A673 (cell line): Measurements from ENCODE around the gene AFG1L.

Source experiments
- CTCF ChIP-seq: fragments of 300-800, 200-600 bp; sonication (generic); conservative IDR thresholded peaks from 2 replicates; pipeline ENCODE4 v1.5.1; 2017; ENCODE audit warnings: low read depth, mild to moderate bottlenecking, antibody characterized with exemption, low read length, moderate library complexity, mixed read lengths
- EZH2 ChIP-seq: fragments of 200-600 bp; sonication (generic); IDR thresholded peaks from 2 replicates; pipeline ENCODE4 v1.6.1; 2017; ENCODE audit warnings: borderline replicate concordance, low read depth, mild to moderate bottlenecking, mixed read lengths, antibody characterized with exemption, low read length; ENCODE audit not compliant: poor library complexity, severe bottlenecking

- TF ChIP-seq CTCF, result no peak
- no peak for TF ChIP-seq EZH2
Measured at GRCh38 chr6:108312605-108313004, 17.8 kb downstream of the AFG1L start.
